Left forelimb (tissue), 1 donor: ENCODE data around the gene ASPG.
"Not testable (repeated sequence)": the region's sequence is repeated elsewhere in the genome, so short reads cannot be mapped to it uniquely, and the experiment has no call there.

ENCODE experiments used
- DNase-seq: peaks from one replicate; pipeline ENCODE4 v3.0.0-alpha.2; 2018; ENCODE audit warnings: low spot score

Gene ASPG

GRCh38 chr14:104147346-104148125 is 62.0 kb downstream of the ASPG start:
- no peak for DNase-seq

- no peak for DNase-seq
Observed at GRCh38 chr14:104148433-104149277, 63.2 kb downstream of the ASPG start.

DNA sequence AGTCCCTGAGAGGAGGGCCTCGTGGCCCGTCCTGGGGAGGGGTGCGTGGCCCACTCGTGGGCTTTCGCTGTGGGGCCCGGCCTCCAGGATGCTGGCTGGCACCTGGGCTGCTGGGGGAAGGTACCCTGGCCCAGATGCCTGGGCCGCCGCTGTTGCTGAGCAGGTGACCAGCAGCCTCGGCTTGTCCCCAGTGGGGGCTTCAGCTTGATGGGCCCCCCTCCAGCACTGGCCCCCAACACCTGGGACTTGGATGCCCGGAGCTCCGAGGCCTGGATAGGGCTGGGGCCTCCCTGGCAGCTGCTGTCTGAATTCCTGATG is 63.7 kb downstream of the ASPG start:
- no peak for DNase-seq

DNA sequence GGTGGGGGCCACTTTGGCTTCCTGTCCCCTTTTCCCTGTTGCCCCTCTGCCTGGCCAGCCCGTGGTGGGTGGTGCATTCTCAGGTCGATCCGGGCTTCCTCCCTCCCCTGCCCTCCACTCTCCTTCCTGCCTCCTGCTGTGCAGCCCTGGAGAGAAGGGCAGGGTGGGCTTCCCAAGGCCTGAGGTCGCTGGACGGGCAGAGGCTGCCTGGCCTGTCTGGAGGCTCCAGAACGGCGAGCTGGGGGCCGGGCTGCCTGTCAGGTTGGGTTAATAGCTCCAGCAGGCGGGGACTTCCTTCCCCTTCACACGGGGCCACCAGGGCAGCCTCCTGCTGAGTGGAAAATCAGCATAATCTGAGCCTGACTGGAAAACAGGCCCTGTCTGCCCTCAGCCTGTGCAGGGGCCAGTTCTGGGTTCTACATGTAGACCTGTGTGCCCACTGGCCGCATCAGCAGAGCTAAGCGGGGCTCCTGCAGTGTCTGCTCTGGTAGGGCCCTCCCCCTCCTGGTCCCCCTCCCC is 64.2 kb downstream of the ASPG start:
- no peak for DNase-seq

- DNase-seq: peak; percentile 77
Observed at GRCh38 chr14:104150136-104151025, 64.9 kb downstream of the ASPG start.

DNA sequence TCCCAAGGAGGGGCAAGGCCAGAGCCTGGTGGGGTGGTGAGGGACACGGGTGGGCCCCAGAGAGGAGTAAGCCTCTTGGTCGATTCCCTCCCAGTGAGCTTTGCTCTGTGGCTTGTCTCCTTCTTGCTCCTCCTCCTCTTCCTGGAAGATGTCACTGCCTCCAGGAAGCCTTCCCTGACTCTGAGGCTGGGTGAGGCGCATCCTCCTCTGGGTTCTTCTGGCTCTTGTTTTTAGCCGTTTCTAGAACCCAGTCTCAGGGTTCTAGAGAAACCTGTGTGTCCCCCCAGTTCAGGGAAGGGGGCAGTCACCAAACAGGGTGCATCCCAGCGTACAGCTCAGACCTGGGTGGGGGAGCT is 65.5 kb downstream of the ASPG start:
- DNase-seq: no peak

GRCh38 chr14:104151566-104152245 is 66.2 kb downstream of the ASPG start:
- no peak for DNase-seq

- DNase-seq: no peak
Observed at GRCh38 chr14:104152246-104152575, 66.7 kb downstream of the ASPG start.

- no peak for DNase-seq
Observed at GRCh38 chr14:104152686-104153393, 67.3 kb downstream of the ASPG start.

DNA sequence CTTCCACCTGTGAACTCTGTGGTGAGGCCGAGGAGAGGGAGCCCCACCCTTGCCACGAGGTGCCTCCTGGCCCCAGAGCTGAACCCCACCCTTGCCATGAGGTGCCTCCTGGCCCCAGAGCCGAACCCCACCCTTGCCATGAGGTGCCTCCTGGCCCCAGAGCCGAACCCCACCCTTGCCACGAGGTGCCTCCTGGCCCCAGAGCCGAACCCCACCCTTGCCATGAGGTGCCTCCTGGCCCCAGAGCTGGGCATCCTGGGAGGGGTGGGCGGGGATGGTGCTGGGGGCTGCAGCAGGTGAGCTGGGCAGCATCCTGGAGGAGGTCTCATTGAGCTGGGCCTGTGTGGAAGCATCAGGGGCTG is 67.9 kb downstream of the ASPG start:
- DNase-seq: not testable (repeated sequence)

DNA sequence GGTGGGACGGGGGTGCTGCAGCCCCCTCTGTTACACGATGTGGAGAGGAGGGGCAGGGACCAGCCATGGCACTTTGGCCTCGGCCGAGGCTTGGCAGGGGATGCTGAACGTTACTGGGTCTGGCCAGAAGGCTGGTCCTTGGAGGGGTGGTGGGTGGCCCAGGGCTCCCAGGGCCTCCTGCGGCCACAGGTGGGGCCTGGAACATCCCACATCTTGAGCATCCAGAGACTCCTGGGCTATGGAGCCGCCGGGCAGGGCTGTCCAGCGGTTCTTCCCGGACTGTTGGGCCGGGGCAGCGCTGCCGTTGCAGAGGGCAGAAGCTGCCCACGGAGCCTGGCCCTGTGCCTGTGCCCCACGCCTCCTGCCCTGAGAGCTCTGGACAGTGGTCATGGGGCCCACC is 68.7 kb downstream of the ASPG start:
- no peak for DNase-seq

GRCh38 chr14:104155513-104155912 is 70.0 kb downstream of the ASPG start:
- DNase-seq: no peak

- no peak for DNase-seq
Observed at GRCh38 chr14:104156142-104156541, 70.6 kb downstream of the ASPG start.

GRCh38 chr14:104157016-104157928 is 71.8 kb downstream of the ASPG start:
- no peak for DNase-seq

GRCh38 chr14:104158827-104159798 is 73.6 kb downstream of the ASPG start:
- DNase-seq: no peak

DNA sequence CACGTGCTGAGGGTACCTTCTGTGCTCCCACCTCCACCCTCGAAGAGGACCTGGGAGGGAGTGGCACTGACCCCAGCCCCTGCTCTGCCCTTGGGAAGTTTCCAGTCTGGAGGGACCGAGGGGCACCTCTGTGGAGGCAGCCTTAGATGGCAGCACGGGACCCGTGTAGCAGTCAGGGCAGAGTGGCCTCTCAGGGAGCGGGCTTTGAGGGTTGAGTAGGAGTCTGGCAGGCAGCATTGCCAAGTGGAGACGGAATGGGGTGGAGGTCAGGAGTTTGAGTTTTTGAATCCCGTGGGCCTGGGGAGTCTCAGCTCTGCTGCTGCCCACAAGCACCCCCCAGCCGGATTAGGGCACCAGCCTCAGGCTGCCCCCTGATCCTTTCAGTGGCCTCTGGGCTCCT is 74.5 kb downstream of the ASPG start:
- no peak for DNase-seq

DNA sequence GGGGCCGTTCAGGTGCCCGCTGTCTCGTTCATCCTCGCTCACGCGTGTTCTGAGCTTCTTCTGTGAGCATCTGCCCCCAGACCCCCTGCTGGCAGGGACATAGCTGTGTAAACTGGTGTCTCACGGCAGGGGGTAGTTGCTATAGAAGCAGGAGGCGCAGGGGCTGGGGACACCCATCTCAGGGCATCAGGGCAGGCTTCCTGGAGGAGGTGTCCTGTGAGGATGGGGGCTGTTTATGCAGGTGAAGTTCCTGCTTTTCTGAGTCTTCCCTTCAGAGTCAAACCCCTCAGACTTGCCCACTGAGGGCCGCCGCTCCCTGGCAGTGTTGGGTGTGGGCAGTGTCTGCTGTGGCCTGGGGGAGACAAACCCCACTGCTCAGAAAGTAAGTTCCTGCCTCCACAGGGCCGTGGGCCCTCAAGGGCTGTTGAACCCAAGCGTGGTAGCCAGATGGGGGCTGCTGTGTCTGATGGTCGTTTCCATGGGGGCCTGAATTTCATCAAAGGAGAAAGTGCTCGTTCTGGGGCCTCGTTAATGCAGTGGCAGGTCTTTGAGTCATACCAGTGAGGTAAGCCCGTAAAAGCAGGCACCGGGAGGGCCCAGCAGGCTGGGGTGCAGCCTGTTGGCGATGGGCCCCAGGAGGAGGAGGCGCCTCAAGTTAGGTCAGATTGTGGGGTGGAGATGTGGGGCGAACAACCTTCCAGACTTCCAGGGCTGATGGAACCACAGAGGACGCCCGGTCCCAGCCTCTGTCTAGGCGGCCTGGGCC is 76.3 kb downstream of the ASPG start:
- DNase-seq: no peak

- no peak for DNase-seq
Observed at GRCh38 chr14:104162495-104162894, 77.0 kb downstream of the ASPG start.
